ENCODE results near the gene FCHSD2. TPM values are rescaled to one million over a fixed set of nuclear protein-coding genes. Genes with fewer than 3 reads are reported as not detected.

FCHSD2 gene
- polyA plus RNA-seq, 1 donor (not counting 4 experiments of a cell fraction or from before 2014, with no cell fraction given) = 14.2 TPM

DNA sequence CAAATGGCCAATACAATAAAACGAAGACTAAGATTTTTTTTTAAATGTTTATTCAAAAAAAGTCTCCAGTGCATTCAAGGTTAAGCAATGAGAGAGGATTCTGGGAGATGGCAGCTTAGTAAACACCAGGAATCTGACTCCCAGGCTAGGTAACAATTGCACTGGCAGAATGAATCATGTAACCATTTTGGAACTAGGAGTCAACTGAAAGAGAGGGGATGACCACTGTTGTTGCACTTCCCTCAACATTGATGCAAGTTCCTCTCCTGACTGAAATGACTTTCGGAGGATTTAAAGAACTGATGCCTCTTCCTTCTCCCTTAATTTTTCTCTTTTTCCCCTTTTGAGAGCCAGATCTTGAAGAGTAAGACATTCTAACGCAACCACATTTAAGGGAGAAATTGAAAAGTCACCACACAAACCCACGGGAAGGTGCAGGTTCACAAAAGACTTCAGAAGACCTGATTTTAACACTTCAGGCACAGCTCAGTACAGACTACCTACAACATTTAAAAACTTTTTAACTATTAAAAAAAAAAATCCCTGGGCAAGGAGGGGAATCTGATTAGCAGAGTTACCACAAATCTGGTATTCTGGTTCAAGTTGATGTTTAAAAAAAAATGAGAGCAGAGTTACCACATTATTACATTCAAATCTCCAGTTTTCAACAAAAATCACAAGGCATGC lies 56.8 kb downstream of the FCHSD2 start:
- dilution Hi-C loops (cut with MboI; ENCODE audit: extremely low pct_ligation_motif_present, low sequenced_read_pairs) = no loop called here
- H3K4me1 ChIP-seq (ENCODE audit: control insufficient read depth, extremely low read depth, insufficient read depth, low read length) = no peaks in the 10 kb centered on the region
- TF ChIP-seq EZH2 (IDR thresholded peaks at IDR 0.05; ENCODE audit: low read length) = no peak
- TF ChIP-seq, protein P1, sequence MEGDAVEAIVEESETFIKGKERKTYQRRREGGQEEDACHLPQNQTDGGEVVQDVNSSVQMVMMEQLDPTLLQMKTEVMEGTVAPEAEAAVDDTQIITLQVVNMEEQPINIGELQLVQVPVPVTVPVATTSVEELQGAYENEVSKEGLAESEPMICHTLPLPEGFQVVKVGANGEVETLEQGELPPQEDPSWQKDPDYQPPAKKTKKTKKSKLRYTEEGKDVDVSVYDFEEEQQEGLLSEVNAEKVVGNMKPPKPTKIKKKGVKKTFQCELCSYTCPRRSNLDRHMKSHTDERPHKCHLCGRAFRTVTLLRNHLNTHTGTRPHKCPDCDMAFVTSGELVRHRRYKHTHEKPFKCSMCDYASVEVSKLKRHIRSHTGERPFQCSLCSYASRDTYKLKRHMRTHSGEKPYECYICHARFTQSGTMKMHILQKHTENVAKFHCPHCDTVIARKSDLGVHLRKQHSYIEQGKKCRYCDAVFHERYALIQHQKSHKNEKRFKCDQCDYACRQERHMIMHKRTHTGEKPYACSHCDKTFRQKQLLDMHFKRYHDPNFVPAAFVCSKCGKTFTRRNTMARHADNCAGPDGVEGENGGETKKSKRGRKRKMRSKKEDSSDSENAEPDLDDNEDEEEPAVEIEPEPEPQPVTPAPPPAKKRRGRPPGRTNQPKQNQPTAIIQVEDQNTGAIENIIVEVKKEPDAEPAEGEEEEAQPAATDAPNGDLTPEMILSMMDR (optimal IDR thresholded peaks at IDR 0.05 in 1 of 3, IDR thresholded peaks at IDR 0.05 in 1 of 3, conservative IDR thresholded peaks at IDR 0.05 in 1 of 3; ENCODE audit: extremely low read depth in 1 of 3, insufficient read depth in 2 of 3, low read length in 3 of 3) = no peak
- H3K9me1 ChIP-seq (ENCODE audit: control insufficient read depth, extremely low read depth, insufficient read depth, low read length) = no peaks in the 10 kb centered on the region
- FAIRE-seq (no peak), DNase-seq (ENCODE audit: low read depth, low spot score) (no peak)
- no peak overlapping the region for H3K9ac ChIP-seq (ENCODE audit: control insufficient read depth, extremely low read depth, insufficient read depth, low read length)
- H4K20me1 ChIP-seq (ENCODE audit: control insufficient read depth, extremely low read depth, insufficient read depth, low read length) = no peaks in the 10 kb centered on the region
- H2AFZ ChIP-seq (ENCODE audit: control insufficient read depth, low read length) = no peak overlapping the region
- no peak overlapping the region for H3K4me2 ChIP-seq (ENCODE audit: control insufficient read depth, extremely low read depth, insufficient read depth, low read depth, low read length)
- H3K27ac ChIP-seq (ENCODE audit: control insufficient read depth, insufficient read depth, low read length) = no peak overlapping the region
- no peak overlapping the region for H3K4me3 ChIP-seq (ENCODE audit: control insufficient read depth in 2 of 3, extremely low read depth in 1 of 3, insufficient read depth in 2 of 3, low read depth in 1 of 3, low read length in 3 of 3)
- H3K27me3 ChIP-seq (ENCODE audit: control insufficient read depth, extremely low read depth, insufficient read depth, low read length) = no peaks in the 10 kb centered on the region
- H3K36me3 ChIP-seq (ENCODE audit: control insufficient read depth in 2 of 2, extremely low read depth in 1 of 2, insufficient read depth in 2 of 2, low read length in 2 of 2) = no peaks in the 10 kb centered on the region
- peaks cover 5% of the 10 kb centered on the region for H3K79me2 ChIP-seq (ENCODE audit: control insufficient read depth, insufficient read depth, low read length)
- no peaks in the 10 kb centered on the region for H3K9me3 ChIP-seq (ENCODE audit: control insufficient read depth, low read depth, low read length)

DNA sequence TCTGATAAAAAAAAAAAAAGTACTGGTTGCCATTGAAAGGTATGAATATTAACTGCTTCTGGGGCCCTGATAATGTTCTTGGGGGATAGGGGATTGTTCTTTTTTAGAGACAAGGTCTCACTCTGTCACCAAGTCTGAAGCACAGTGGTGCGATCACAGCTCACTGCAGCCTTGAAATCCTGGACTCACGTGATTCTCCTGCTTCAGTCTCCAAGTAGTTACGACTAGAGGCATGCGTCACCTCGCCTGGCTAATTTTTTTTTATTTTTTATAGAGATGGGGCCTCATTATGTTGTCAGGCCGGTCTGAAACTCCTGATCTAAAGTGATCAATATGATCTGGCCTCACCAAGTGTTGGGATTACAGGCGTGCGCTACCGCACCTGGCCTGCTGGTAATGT lies 63.5 kb downstream of the FCHSD2 start:
- DNase-seq (ENCODE audit: low read depth, low spot score) = no peak
- FAIRE-seq = no peak
- no peak overlapping the region for H2AFZ ChIP-seq (ENCODE audit: control insufficient read depth, low read length)
- no peak overlapping the region for H3K4me3 ChIP-seq (ENCODE audit: control insufficient read depth in 2 of 3, extremely low read depth in 1 of 3, insufficient read depth in 2 of 3, low read depth in 1 of 3, low read length in 3 of 3)
- no peaks in the 10 kb centered on the region for H3K27me3 ChIP-seq (ENCODE audit: control insufficient read depth, extremely low read depth, insufficient read depth, low read length)
- H3K9ac ChIP-seq (ENCODE audit: control insufficient read depth, extremely low read depth, insufficient read depth, low read length) = no peak overlapping the region
- H3K9me1 ChIP-seq (ENCODE audit: control insufficient read depth, extremely low read depth, insufficient read depth, low read length) = no peaks in the 10 kb centered on the region
- H3K9me3 ChIP-seq (ENCODE audit: control insufficient read depth, low read depth, low read length) = no peaks in the 10 kb centered on the region
- H3K79me2 ChIP-seq (ENCODE audit: control insufficient read depth, insufficient read depth, low read length) = no peaks in the 10 kb centered on the region
- H3K27ac ChIP-seq (ENCODE audit: control insufficient read depth, insufficient read depth, low read length) = no peak overlapping the region
- no peaks in the 10 kb centered on the region for H3K36me3 ChIP-seq (ENCODE audit: control insufficient read depth in 2 of 2, extremely low read depth in 1 of 2, insufficient read depth in 2 of 2, low read length in 2 of 2)
- dilution Hi-C loops (cut with MboI; ENCODE audit: extremely low pct_ligation_motif_present, low sequenced_read_pairs) = no loop called here
- H3K4me2 ChIP-seq (ENCODE audit: control insufficient read depth, extremely low read depth, insufficient read depth, low read depth, low read length) = no peak overlapping the region
- no peaks in the 10 kb centered on the region for H4K20me1 ChIP-seq (ENCODE audit: control insufficient read depth, extremely low read depth, insufficient read depth, low read length)
- TF ChIP-seq EZH2 (IDR thresholded peaks at IDR 0.05; ENCODE audit: low read length) = no peak
- TF ChIP-seq, protein P1 (optimal IDR thresholded peaks at IDR 0.05 in 1 of 3, IDR thresholded peaks at IDR 0.05 in 1 of 3, conservative IDR thresholded peaks at IDR 0.05 in 1 of 3; ENCODE audit: extremely low read depth in 1 of 3, insufficient read depth in 2 of 3, low read length in 3 of 3) = no peak
- no peaks in the 10 kb centered on the region for H3K4me1 ChIP-seq (ENCODE audit: control insufficient read depth, extremely low read depth, insufficient read depth, low read length)
